Gastrocnemius medialis (tissue), 4 donors: ENCODE data around the gene ITGB2. TPM values are rescaled to one million over a fixed set of nuclear protein-coding genes. Genes with fewer than 3 reads are reported as not detected.

ENCODE experiments used
- ATAC-seq, 2 donors: fragments of 150-250 bp; one replicate each; pipeline ENCODE4 v1.9.1; 2016
- DNase-seq, 2 donors: peaks; one replicate each; pipeline ENCODE4 v3.0.0-alpha.2; 2019
- H3K27ac ChIP-seq, 4 donors: fragments of 200-600 bp; sonication (generic); 1 replicate in 1 of 4; 2 replicates in 3 of 4; pipeline ENCODE4 v1.5.1; 2016 to 2018; ENCODE audit warnings: mild to moderate bottlenecking in 2 of 4, moderate library complexity in 1 of 4
- H3K27me3 ChIP-seq, 3 donors: fragments of 200-600 bp; sonication (generic) in 2 of 3; 1 replicate in 1 of 3; 2 replicates in 2 of 3; pipeline versions ENCODE4 v1.5.1 to v1.6.0; 2016 to 2019; ENCODE audit warnings: mild to moderate bottlenecking in 1 of 3, moderate library complexity in 1 of 3
- H3K36me3 ChIP-seq, 2 donors: fragments of 200-600 bp; sonication (generic) in 1 of 2; one replicate each; pipeline ENCODE4 v1.5.1; 2017 to 2018
- H3K4me1 ChIP-seq, 2 donors: fragments of 200-600 bp; sonication (generic) in 1 of 2; one replicate each; pipeline ENCODE4 v1.5.1; 2016 to 2017; ENCODE audit warnings: mild to moderate bottlenecking in 2 of 2
- H3K4me3 ChIP-seq, 4 donors: fragments of 200-600 bp; sonication (generic) in 3 of 4; 1 replicate in 1 of 4; 2 replicates in 3 of 4; pipeline ENCODE4 v1.5.1; 2016 to 2019; ENCODE audit warnings: mild to moderate bottlenecking in 2 of 4
- H3K9me3 ChIP-seq, 3 donors: fragments of 200-600 bp; sonication (generic) in 2 of 3; 1 replicate in 1 of 3; 2 replicates in 2 of 3; pipeline ENCODE4 v1.5.1; 2016 to 2019
- CTCF ChIP-seq, 5 experiments: fragments of 450-650 bp in 3 of 5; fragments of 200-600 bp in 2 of 5; sonication (generic) in 2 of 5; IDR thresholded peaks in 4 of 5; conservative IDR thresholded peaks in 1 of 5; 1 replicate in 4 of 5; 2 replicates in 1 of 5; pipeline ENCODE4 v1.5.1; 2016 to 2019; ENCODE audit warnings: antibody characterized with exemption in 5 of 5, mild to moderate bottlenecking in 3 of 5, moderate library complexity in 3 of 5
- POLR2A ChIP-seq, 2 donors: fragments of 450-650 bp; IDR thresholded peaks; one replicate each; pipeline ENCODE4 v1.6.1; 2017; ENCODE audit warnings: antibody characterized with exemption in 2 of 2, mild to moderate bottlenecking in 2 of 2, moderate library complexity in 2 of 2
- in situ Hi-C, 4 donors: fragments of 200-750 bp; cut with MboI; loops; one replicate each; pipeline versions ENCODE4 v1.15.0 to v1.8.0; 2017; ENCODE audit warnings: low sequenced_read_pairs in 4 of 4
- intact Hi-C: fragments of 100-400 bp; cut with DNase I; formaldehyde crosslinking; loops from one replicate; pipeline ENCODE4 v1.15.1; 2023; ENCODE audit warnings: low total_unique reads
- total RNA-seq, 4 donors: library from RNA; depleted of rRNA; stranded (reverse); fragments of >200 nt; gene quantifications; one replicate each; pipeline versions ENCODE4 v1.1.0 to v1.2.3, GENCODE V29; 2016

The ITGB2 gene
- total RNA-seq, 4 donors from 2014 or later = 10.9 to 41.7 (median 27.4) TPM

- Histone ChIP-seq H3K9me3 (no peaks in the 10 kb centered on the region), H3K27ac (peak overlapping the region; percentile 95), H3K36me3 (no peaks in the 10 kb centered on the region), H3K4me3 (peak overlapping the region; percentile 74 to 87 (median 82)), H3K4me1 (peaks cover 75 to 77% of the 10 kb centered on the region in 2 donors), H3K27me3 (no peaks in the 10 kb centered on the region)
- DNase-seq = peak; percentile 69 to 77
- intact Hi-C loops = loop anchor here (1.0 to 5.0 kb wide), 7 partner anchors 16 to 533 kb away; partner anchors contain the start of genes ADARB1, CFAP410 and SUMO3
- ATAC-seq = peak; percentile 32 to 34
- in situ Hi-C loops = no loop called here
- TF ChIP-seq POLR2A (IDR thresholded peaks at IDR 0.05) = peak; percentile 60 to 73
- TF ChIP-seq CTCF (IDR thresholded peaks at IDR 0.05 in 4 of 5, conservative IDR thresholded peaks at IDR 0.05 in 1 of 5) = no peak
These were observed 49.0 kb downstream of the ITGB2 start for GRCh38 chr21:44871576-44872269.

GRCh38 chr21:44870748-44871495, 49.8 kb downstream of the ITGB2 start:
- DNase-seq (peak; percentile 83 to 87), ATAC-seq (peak; percentile 20 to 21)
- H3K4me3 ChIP-seq = peak overlapping the region; percentile 74 to 87 (median 82)
- in situ Hi-C loops = no loop called here
- peaks cover 79 to 80% of the 10 kb centered on the region in 2 donors for H3K4me1 ChIP-seq
- no peaks in the 10 kb centered on the region for H3K27me3 ChIP-seq
- H3K27ac ChIP-seq = peak overlapping the region; percentile 95
- peak in 1 of 2 donors; percentile 47 for TF ChIP-seq POLR2A (IDR thresholded peaks at IDR 0.05)
- no peak for TF ChIP-seq CTCF (IDR thresholded peaks at IDR 0.05 in 4 of 5, conservative IDR thresholded peaks at IDR 0.05 in 1 of 5)
- intact Hi-C loops = loop anchor here (2.0 to 5.0 kb wide), 2 partner anchors 68 to 201 kb away; partner anchors contain the start of gene ADARB1
- H3K9me3 ChIP-seq = no peaks in the 10 kb centered on the region
- H3K36me3 ChIP-seq = no peaks in the 10 kb centered on the region

- H3K27ac ChIP-seq = peak overlapping the region; percentile 95
- TF ChIP-seq CTCF (IDR thresholded peaks at IDR 0.05 in 4 of 5, conservative IDR thresholded peaks at IDR 0.05 in 1 of 5) (no peak), POLR2A (IDR thresholded peaks at IDR 0.05) (peak; percentile 54 to 63)
- intact Hi-C loops (loop anchor here (2.0 to 5.0 kb wide), 2 partner anchors 69 to 202 kb away; partner anchors contain the start of gene ADARB1), in situ Hi-C loops (loop anchor here in 1 of 4 donors (5.0 kb wide), 1 partner anchor 58 kb away; no protein-coding TSS in a partner anchor)
- peak; percentile 64 to 81 for DNase-seq
- peak overlapping the region; percentile 5 to 87 (median 79) for H3K4me3 ChIP-seq
- H3K4me1 ChIP-seq = peaks cover 74% of the 10 kb centered on the region in 2 donors
- H3K36me3 ChIP-seq = peaks cover 0 to 3% of the 10 kb centered on the region in 2 donors
- H3K9me3 ChIP-seq = no peaks in the 10 kb centered on the region
- peak; percentile 35 to 36 for ATAC-seq
- H3K27me3 ChIP-seq = no peaks in the 10 kb centered on the region
These were observed 50.6 kb downstream of the ITGB2 start for GRCh38 chr21:44869781-44870747.

- Histone ChIP-seq H3K4me3 (no peak overlapping the region), H3K4me1 (peaks cover 62 to 67% of the 10 kb centered on the region in 2 donors), H3K36me3 (peaks cover 0 to 16% of the 10 kb centered on the region in 2 donors), H3K27me3 (no peaks in the 10 kb centered on the region), H3K27ac (peak overlapping the region; percentile 95), H3K9me3 (no peaks in the 10 kb centered on the region)
- TF ChIP-seq POLR2A (IDR thresholded peaks at IDR 0.05) (no peak), CTCF (IDR thresholded peaks at IDR 0.05 in 4 of 5, conservative IDR thresholded peaks at IDR 0.05 in 1 of 5) (no peak)
- intact Hi-C loops = no loop called here
- ATAC-seq (no peak), DNase-seq (no peak)
- in situ Hi-C loops = loop anchor here in 1 of 4 donors (5.0 kb wide), 1 partner anchor 56 kb away; no protein-coding TSS in a partner anchor
These were observed 52.0 kb downstream of the ITGB2 start for GRCh38 chr21:44868707-44869106.
